Spleen (tissue), 11 donors: Measurements from ENCODE around the gene NEUROD4. TPM values are rescaled to one million over a fixed set of nuclear protein-coding genes. Genes with fewer than 3 reads are reported as not detected.

ENCODE experiments used
- DNase-seq: peaks from one replicate; pipeline ENCODE4 v3.0.0-alpha.2; 2020
- H3K27ac ChIP-seq, 8 donors: fragments of 200-600 bp; sonication (generic) in 7 of 8; 1 replicate in 4 of 8; 2 replicates in 4 of 8; pipeline versions ENCODE4 v1.5.0 to v1.8.0; 2016 to 2021; ENCODE audit warnings: inconsistent platforms in 4 of 8, mild to moderate bottlenecking in 4 of 8, moderate library complexity in 1 of 8
- H3K27me3 ChIP-seq, 7 donors: fragments of 200-600 bp; sonication (generic) in 6 of 7; replicated peaks in 1 of 7; 1 replicate in 4 of 7; 2 replicates in 3 of 7; pipeline versions ENCODE4 v1.5.0 to v1.8.0; 2016 to 2021; ENCODE audit warnings: inconsistent platforms in 3 of 7, mild to moderate bottlenecking in 1 of 7
- H3K36me3 ChIP-seq, 6 donors: fragments of 200-600 bp; sonication (generic) in 5 of 6; 1 replicate in 4 of 6; 2 replicates in 2 of 6; pipeline versions ENCODE4 v1.5.0 to v1.8.0; 2016 to 2021; ENCODE audit warnings: inconsistent platforms in 2 of 6
- H3K4me1 ChIP-seq, 6 donors: fragments of 200-600 bp; sonication (generic) in 5 of 6; 1 replicate in 3 of 6; 2 replicates in 3 of 6; pipeline versions ENCODE4 v1.5.0 to v1.8.0; 2016 to 2021; ENCODE audit warnings: inconsistent platforms in 3 of 6
- H3K4me3 ChIP-seq, 8 donors: fragments of 200-600 bp; sonication (generic) in 7 of 8; 1 replicate in 4 of 8; 2 replicates in 4 of 8; pipeline versions ENCODE4 v1.5.0 to v1.8.0; 2016 to 2021; ENCODE audit warnings: inconsistent platforms in 4 of 8, mild to moderate bottlenecking in 4 of 8, moderate library complexity in 2 of 8
- H3K9me3 ChIP-seq, 8 donors: fragments of 200-600 bp; sonication (generic) in 7 of 8; 1 replicate in 4 of 8; 2 replicates in 4 of 8; pipeline versions ENCODE4 v1.5.0 to v1.8.0; 2016 to 2021; ENCODE audit warnings: inconsistent platforms in 4 of 8
- POLR2A ChIP-seq, 3 donors: fragments of 450-650 bp; IDR thresholded peaks; one replicate each; pipeline ENCODE4 v1.5.1; 2017; ENCODE audit warnings: antibody characterized with exemption in 3 of 3, mild to moderate bottlenecking in 1 of 3
- POLR2AphosphoS5 ChIP-seq, 3 donors: sonication (generic); formaldehyde crosslinking; IDR thresholded peaks; one replicate each; pipeline ENCODE4 v1.5.1; 2017; ENCODE audit warnings: antibody characterized with exemption in 3 of 3
- WGBS, 5 donors: extraction: QIAGEN DNeasy Blood & Tissue Kit in 3 of 5; methylation state at CpG; one replicate each; pipeline versions ENCODE4 v1.1.5 to v1.1.7; 2013 to 2018; 5-methylcytosine and 5-hydroxymethylcytosine counted together
- intact Hi-C: fragments of 100-400 bp; cut with DNase I; formaldehyde crosslinking; loops from one replicate; pipeline ENCODE4 v1.15.0; 2023; ENCODE audit warnings: low total_unique reads
- polyA plus RNA-seq, 3 donors: library from polyadenylated mRNA; stranded (reverse); fragments of 200-250 nt; gene quantifications; one replicate each; pipeline ENCODE4 v1.2.1, GENCODE V29; 2013
- total RNA-seq, 7 donors: library from RNA; depleted of rRNA in 3 of 7; stranded (reverse); fragments of >200 nt in 3 of 7; fragmentation: NEBNext Ultra II Directional in 4 of 7; extraction: Animal tissue kit (Norgen Biotek cat#: 25700) in 4 of 7; gene quantifications; one replicate each; pipeline versions ENCODE4 v1.1.0 to v1.2.1, GENCODE V29; 2016 to 2021
- TF ChIP-seq, protein P1 (sequence below), 11 experiments: fragments of 200-600 bp in 7 of 11; fragments of 450-650 bp in 4 of 11; sonication (generic) in 4 of 11; IDR thresholded peaks in 8 of 11; conservative IDR thresholded peaks in 3 of 11; 1 replicate in 7 of 11; 2 replicates in 4 of 11; pipeline versions ENCODE4 v1.4.0 to v1.8.0; 2016 to 2021; ENCODE audit warnings: antibody characterized with exemption in 11 of 11, inconsistent platforms in 4 of 11, mild to moderate bottlenecking in 1 of 11
- donor health status: healthy with polysubstance abuse.
- donor health status: DM: no; HTN: no; CAD: no; lungs with moderate emphysema.
- donor health status: DM: no; HTN: no; CAD: no.
- donor health status: Bipolar disorder and iron deficiency.
- donor health status: healthy.
- donor health status: DM: no; HTN: no; CAD: no.
- donor health status: DM: yes; HTN: yes; CAD: no.

NEUROD4 gene
- total and polyA plus RNA-seq, 10 donors = not detected

DNA sequence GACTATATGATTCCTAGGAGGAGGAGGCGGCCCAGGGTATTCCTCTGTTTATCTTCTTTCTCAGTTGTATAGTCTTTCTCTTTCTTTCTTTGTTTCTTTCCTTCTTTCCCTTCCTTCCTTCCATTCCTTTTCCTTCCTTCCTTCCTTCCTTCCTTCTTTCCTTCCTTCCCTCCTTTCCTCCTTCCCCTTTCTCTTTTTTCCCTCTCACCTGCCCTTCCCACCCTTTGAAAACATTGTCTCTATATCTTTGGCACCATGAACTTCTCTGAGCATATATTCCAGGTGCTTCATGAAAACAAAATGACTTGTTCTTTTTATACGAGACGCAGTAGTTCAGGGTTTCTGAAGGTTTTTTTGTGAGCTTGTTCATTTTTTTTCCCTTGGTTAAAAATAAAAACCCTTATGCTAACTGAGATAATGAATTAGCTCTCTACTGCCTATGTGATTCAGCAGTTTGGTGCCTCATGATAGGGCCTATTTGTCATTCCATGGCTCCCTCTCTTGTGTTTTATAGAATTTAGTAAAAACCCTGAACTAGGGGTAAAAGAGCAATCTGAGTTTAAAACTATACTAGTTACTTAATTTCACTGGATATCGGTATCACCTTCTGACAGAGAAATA lies 32.1 kb upstream of the NEUROD4 start:
- H3K36me3 ChIP-seq = no peaks in the 10 kb centered on the region
- no peak for TF ChIP-seq POLR2A (IDR thresholded peaks at IDR 0.05)
- TF ChIP-seq POLR2AphosphoS5 (IDR thresholded peaks at IDR 0.05) = no peak
- TF ChIP-seq, protein P1, sequence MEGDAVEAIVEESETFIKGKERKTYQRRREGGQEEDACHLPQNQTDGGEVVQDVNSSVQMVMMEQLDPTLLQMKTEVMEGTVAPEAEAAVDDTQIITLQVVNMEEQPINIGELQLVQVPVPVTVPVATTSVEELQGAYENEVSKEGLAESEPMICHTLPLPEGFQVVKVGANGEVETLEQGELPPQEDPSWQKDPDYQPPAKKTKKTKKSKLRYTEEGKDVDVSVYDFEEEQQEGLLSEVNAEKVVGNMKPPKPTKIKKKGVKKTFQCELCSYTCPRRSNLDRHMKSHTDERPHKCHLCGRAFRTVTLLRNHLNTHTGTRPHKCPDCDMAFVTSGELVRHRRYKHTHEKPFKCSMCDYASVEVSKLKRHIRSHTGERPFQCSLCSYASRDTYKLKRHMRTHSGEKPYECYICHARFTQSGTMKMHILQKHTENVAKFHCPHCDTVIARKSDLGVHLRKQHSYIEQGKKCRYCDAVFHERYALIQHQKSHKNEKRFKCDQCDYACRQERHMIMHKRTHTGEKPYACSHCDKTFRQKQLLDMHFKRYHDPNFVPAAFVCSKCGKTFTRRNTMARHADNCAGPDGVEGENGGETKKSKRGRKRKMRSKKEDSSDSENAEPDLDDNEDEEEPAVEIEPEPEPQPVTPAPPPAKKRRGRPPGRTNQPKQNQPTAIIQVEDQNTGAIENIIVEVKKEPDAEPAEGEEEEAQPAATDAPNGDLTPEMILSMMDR (IDR thresholded peaks at IDR 0.05 in 8 of 11, conservative IDR thresholded peaks at IDR 0.05 in 3 of 11) = no peak
- H3K27me3 ChIP-seq = no peaks in the 10 kb centered on the region
- H3K27ac ChIP-seq = no peak overlapping the region
- no peak for DNase-seq
- H3K4me3 ChIP-seq = no peak overlapping the region
- intact Hi-C loops = no loop called here
- WGBS, 5 donors = 63 to 82% (median 68%) methylated on average over 4 of the region's 4 CpGs
- no peaks in the 10 kb centered on the region for H3K9me3 ChIP-seq
- H3K4me1 ChIP-seq = peaks cover 13 to 91% (median 39%) of the 10 kb centered on the region in 6 donors

DNA sequence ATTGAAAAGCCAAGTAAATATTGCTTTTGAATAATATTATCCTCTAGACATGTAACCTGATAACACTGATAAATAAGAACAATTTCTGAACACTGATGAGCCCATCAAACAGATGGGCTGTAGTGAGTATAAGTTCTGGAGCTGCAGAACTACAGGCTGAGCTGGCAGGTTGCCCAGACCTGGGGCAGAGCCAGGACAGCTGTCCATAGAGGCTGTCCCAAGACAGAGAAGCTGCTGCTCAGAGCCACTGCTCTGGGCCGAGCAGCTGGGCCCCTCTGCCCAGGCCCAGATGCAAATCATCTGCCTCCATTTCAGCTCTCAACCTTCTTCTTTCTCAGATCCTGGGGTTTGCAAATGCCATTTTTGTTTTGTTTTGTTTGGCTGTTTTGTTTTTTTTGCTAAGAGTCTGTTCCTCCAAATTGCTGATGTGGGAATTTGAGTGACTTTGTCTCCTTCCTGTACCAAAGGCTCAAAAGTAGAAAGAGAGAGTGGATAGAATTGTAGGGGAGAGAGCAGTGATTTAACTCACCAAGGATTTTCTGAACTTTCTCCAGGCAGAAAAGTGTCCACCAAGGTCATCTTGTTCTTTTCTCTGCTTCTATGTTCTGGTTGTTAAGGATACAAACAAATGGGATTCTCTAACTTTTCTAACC lies 31.2 kb upstream of the NEUROD4 start:
- Histone ChIP-seq H3K4me1 (peaks cover 9 to 91% (median 37%) of the 10 kb centered on the region in 6 donors), H3K36me3 (no peaks in the 10 kb centered on the region), H3K27me3 (no peaks in the 10 kb centered on the region), H3K9me3 (no peaks in the 10 kb centered on the region), H3K27ac (peak overlapping the region in 5 of 8 donors; percentile 6 to 28 (median 18)), H3K4me3 (no peak overlapping the region)
- 19 to 47% (median 29%) methylated on average over 1 of the region's 1 CpG for WGBS, 5 donors
- TF ChIP-seq, protein P1 (IDR thresholded peaks at IDR 0.05 in 8 of 11, conservative IDR thresholded peaks at IDR 0.05 in 3 of 11) = no peak
- no peak for TF ChIP-seq POLR2AphosphoS5 (IDR thresholded peaks at IDR 0.05)
- no peak for TF ChIP-seq POLR2A (IDR thresholded peaks at IDR 0.05)
- peak; percentile 80 for DNase-seq
- intact Hi-C loops = no loop called here

DNA sequence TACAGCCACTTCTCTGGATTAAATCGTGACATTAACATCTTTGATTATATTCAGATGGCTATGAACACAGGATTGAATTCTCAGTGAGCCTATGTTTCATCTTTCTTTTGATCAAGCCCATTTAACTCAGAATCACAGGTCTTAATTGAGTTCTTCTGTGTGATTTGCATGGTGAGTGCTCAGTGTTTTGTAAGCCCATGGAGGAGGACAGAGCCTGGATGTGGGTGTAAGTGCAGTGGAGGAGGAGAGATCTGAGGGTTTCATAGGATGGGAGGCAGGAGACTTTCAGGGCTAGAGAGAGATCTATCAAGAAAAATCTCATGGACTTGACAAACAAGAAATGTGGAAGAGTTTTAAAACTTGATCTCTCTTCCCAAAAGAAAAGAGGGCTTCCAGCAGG lies 29.9 kb upstream of the NEUROD4 start:
- H3K4me3 ChIP-seq = no peak overlapping the region
- 68 to 87% (median 79%) methylated on average over 1 of the region's 1 CpG for WGBS, 5 donors
- peak overlapping the region in 1 of 8 donors; percentile 81 for H3K27ac ChIP-seq
- no peaks in the 10 kb centered on the region for H3K27me3 ChIP-seq
- intact Hi-C loops = no loop called here
- no peaks in the 10 kb centered on the region for H3K9me3 ChIP-seq
- TF ChIP-seq POLR2A (IDR thresholded peaks at IDR 0.05) (no peak), POLR2AphosphoS5 (IDR thresholded peaks at IDR 0.05) (no peak)
- TF ChIP-seq, protein P1 (IDR thresholded peaks at IDR 0.05 in 8 of 11, conservative IDR thresholded peaks at IDR 0.05 in 3 of 11) = no peak
- H3K36me3 ChIP-seq = no peaks in the 10 kb centered on the region
- H3K4me1 ChIP-seq = peaks cover 8 to 78% (median 29%) of the 10 kb centered on the region in 6 donors
- no peak for DNase-seq
